ENCODE measurements around the gene UTP4.
A peak's percentile ranks its signal among the peaks of the same experiment; 100 is the strongest.

The UTP4 gene

GRCh38 chr16:69186642-69187445, 54.4 kb downstream of the UTP4 start, which contains the start of gene SNTB2:
SNTB2 (plus strand) TSS chr16:69187164; CDS start chr16:69187167, 3 bp downstream.
- H3K4me3 ChIP-seq (ENCODE audit: low read depth, low read length): peak within 1 kb of the TSS; percentile 80
- in situ Hi-C loops (cut with HindIII; ENCODE audit: low sequenced_read_pairs): no loop called here
- no peak for TF ChIP-seq CTCF (IDR thresholded peaks at IDR 0.05; ENCODE audit: low read depth, low read length, missing control alignments)
- DNase-seq (ENCODE audit: low read depth): no peak

- TF ChIP-seq CTCF (IDR thresholded peaks at IDR 0.05; ENCODE audit: low read depth, low read length, missing control alignments): no peak
- DNase-seq (ENCODE audit: low read depth): no peak
- H3K4me3 ChIP-seq (ENCODE audit: low read depth, low read length): peak overlapping the region; percentile 80
- in situ Hi-C loops (cut with HindIII; ENCODE audit: low sequenced_read_pairs): no loop called here
Measured at GRCh38 chr16:69187446-69188235, 55.2 kb downstream of the UTP4 start.

GRCh38 chr16:69188236-69188549, 55.7 kb downstream of the UTP4 start:
- DNase-seq (ENCODE audit: low read depth): no peak
- peak overlapping the region; percentile 80 for H3K4me3 ChIP-seq (ENCODE audit: low read depth, low read length)
- TF ChIP-seq CTCF (IDR thresholded peaks at IDR 0.05; ENCODE audit: low read depth, low read length, missing control alignments): no peak
- in situ Hi-C loops (cut with HindIII; ENCODE audit: low sequenced_read_pairs): no loop called here

- no peak for TF ChIP-seq CTCF (IDR thresholded peaks at IDR 0.05; ENCODE audit: low read depth, low read length, missing control alignments)
- DNase-seq (ENCODE audit: low read depth): no peak
- peak overlapping the region; percentile 80 for H3K4me3 ChIP-seq (ENCODE audit: low read depth, low read length)
- in situ Hi-C loops (cut with HindIII; ENCODE audit: low sequenced_read_pairs): no loop called here
Measured at GRCh38 chr16:69188716-69189115, 56.3 kb downstream of the UTP4 start.

DNA sequence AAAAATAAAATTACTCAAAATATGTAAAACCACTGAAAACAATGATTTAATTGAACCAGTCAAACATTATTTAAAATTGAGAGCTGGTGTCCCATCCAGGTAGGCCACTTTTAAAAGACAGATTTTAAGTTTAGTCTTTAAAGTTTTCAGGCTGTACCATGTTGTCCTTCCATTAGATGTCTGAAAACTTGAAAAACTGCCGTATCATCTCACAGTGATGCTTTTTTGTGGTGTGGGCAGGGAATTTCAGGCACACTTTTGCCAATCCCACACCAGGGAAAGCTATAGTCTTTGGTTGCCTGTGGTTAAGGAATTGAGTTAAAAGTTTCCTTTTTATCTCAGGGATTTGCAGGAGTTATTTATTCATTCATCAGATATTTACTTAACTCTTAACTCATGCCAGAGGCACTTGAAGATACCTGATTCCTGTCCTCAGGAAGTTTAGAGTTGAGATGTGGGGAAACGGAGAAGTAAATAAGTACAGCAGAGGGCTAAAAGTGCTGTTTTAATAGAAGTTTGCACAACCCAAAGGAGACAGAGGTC, 57.7 kb downstream of the UTP4 start:
- H3K4me3 ChIP-seq (ENCODE audit: low read depth, low read length): peak overlapping the region; percentile 80
- in situ Hi-C loops (cut with HindIII; ENCODE audit: low sequenced_read_pairs): no loop called here
- no peak for TF ChIP-seq CTCF (IDR thresholded peaks at IDR 0.05; ENCODE audit: low read depth, low read length, missing control alignments)
- DNase-seq (ENCODE audit: low read depth): no peak

GRCh38 chr16:69190598-69190997, 58.1 kb downstream of the UTP4 start:
- no peak overlapping the region for H3K4me3 ChIP-seq (ENCODE audit: low read depth, low read length)
- TF ChIP-seq CTCF (IDR thresholded peaks at IDR 0.05; ENCODE audit: low read depth, low read length, missing control alignments): no peak
- in situ Hi-C loops (cut with HindIII; ENCODE audit: low sequenced_read_pairs): no loop called here
- DNase-seq (ENCODE audit: low read depth): no peak
